Astrocyte of the cerebellum (primary cell): Measurements from ENCODE around the gene EPC2.
"Not testable (repeated sequence)": the region's sequence is repeated elsewhere in the genome, so short reads cannot be mapped to it uniquely, and the experiment has no call there.

ENCODE experiments used
- DNase-seq: peaks from one replicate; pipeline ENCODE4 v3.0.0-alpha.2; 2011; ENCODE audit warnings: low read depth
- H3K4me3 ChIP-seq: 2 replicates; pipeline ENCODE4 v1.5.1; 2011; ENCODE audit warnings: mild to moderate bottlenecking, low read depth, low read length, moderate library complexity
- in situ Hi-C: cut with HindIII; loops from 2 replicates; pipeline ENCODE4 v1.10.0; 2017; ENCODE audit warnings: low sequenced_read_pairs
- TF ChIP-seq, protein P1 (sequence below): IDR thresholded peaks from 2 replicates; pipeline ENCODE4 v1.5.1; 2012; ENCODE audit warnings: low read length, low read depth, moderate library complexity, mild to moderate bottlenecking; ENCODE audit errors: missing control alignments

EPC2 gene

DNA sequence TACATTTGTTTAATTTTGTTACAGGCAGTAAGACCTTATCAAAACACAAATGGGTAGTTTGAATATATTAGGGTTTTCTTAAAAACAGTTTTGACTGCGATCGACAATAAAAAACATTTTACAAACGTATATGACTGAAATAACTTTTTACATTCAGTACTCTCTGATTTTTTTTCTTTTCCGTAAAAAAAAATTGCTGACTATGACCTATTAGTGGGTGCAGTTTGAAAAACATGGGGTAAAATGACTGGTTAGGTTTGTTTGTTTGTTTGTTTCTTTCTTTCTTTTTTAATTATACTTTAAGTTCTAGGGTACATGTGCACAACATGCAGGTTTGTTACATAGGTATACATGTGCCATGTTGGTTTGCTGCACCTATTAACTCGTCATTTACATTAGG lies 36.9 kb downstream of the EPC2 start:
- TF ChIP-seq, protein P1, sequence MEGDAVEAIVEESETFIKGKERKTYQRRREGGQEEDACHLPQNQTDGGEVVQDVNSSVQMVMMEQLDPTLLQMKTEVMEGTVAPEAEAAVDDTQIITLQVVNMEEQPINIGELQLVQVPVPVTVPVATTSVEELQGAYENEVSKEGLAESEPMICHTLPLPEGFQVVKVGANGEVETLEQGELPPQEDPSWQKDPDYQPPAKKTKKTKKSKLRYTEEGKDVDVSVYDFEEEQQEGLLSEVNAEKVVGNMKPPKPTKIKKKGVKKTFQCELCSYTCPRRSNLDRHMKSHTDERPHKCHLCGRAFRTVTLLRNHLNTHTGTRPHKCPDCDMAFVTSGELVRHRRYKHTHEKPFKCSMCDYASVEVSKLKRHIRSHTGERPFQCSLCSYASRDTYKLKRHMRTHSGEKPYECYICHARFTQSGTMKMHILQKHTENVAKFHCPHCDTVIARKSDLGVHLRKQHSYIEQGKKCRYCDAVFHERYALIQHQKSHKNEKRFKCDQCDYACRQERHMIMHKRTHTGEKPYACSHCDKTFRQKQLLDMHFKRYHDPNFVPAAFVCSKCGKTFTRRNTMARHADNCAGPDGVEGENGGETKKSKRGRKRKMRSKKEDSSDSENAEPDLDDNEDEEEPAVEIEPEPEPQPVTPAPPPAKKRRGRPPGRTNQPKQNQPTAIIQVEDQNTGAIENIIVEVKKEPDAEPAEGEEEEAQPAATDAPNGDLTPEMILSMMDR: no peak
- H3K4me3 ChIP-seq: no peak overlapping the region
- DNase-seq: no peak
- in situ Hi-C loops: no loop called here

DNA sequence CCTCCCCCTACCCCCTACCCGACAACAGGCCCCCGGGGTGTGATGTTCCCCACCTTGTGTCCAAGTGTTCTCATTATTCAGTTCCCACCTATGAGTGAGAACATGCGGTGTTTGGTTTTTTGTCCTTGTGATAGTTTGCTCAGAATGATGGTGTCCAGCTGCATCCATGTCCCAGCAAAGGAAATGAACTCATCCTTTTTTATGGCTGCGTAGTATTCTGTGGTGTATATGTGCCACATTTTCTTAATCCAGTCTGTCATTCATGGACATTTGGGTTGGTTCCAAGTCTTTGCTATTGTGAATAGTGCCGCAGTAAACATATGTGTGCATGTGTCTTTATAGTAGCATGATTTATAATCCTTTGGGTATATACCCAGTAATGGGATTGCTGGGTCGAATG lies 37.3 kb downstream of the EPC2 start:
- DNase-seq, in situ Hi-C loops, H3K4me3 ChIP-seq: not testable (repeated sequence)

DNA sequence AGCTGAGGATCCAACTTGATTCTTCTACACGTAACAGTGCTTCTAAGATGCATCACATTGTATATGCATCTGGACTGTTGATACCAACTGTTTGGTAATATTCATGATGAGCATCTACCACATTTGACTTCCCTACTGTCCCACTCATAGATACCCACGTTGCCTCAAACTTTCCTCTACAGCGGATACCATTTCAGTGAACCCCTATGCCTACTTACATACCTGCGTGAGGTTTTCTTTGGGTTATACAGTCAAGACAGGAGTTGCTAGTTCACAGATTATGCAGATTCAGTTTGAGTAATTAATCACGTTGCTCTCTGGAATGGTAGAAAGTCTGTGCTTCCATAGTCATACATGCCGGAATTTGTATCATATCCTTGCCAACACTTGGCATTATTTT lies 40.0 kb downstream of the EPC2 start:
- H3K4me3 ChIP-seq: no peak overlapping the region
- no peak for DNase-seq
- TF ChIP-seq, protein P1: no peak
- in situ Hi-C loops: no loop called here

DNA sequence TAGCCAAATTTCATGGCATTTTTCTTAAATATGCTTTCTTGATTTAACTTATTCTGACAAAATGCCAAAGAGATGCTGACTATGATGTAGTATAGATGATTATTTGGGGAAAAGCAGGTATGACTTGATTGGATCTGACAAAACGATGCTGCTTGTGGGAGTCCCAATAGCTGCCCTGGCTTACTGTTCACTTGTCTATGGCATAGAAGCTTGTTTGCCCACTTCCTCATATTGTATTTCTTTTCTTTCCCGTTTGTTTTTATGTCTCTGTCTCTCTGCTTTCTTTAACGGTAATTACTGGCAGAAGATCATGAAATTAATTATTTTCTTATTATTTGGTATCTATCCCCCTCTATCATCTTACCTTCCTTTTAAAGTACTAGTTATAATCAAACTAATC lies 43.0 kb downstream of the EPC2 start:
- TF ChIP-seq, protein P1: no peak
- in situ Hi-C loops: no loop called here

DNA sequence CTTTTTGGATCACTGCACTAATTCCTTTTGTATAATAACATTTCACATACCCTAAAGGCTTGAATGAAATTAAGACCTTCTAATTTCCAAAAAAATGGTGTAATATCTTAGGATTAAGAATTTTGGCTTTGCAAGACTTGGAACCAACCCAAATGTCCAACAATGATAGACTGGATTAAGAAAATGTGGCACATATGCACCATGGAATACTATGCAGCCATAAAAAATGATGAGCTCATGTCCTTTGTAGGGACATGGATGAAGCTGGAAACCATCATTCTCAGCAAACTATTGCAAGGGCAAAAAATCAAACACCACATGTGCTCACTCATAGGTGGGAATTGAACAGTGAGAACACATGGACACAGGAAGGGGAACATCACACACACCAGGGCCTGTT lies 43.5 kb downstream of the EPC2 start:
- DNase-seq, in situ Hi-C loops, H3K4me3 ChIP-seq: not testable (repeated sequence)

More for the DNA sequence above, 43.0 kb downstream of the EPC2 start:
- DNase-seq: no peak
- H3K4me3 ChIP-seq: no peak overlapping the region

DNA sequence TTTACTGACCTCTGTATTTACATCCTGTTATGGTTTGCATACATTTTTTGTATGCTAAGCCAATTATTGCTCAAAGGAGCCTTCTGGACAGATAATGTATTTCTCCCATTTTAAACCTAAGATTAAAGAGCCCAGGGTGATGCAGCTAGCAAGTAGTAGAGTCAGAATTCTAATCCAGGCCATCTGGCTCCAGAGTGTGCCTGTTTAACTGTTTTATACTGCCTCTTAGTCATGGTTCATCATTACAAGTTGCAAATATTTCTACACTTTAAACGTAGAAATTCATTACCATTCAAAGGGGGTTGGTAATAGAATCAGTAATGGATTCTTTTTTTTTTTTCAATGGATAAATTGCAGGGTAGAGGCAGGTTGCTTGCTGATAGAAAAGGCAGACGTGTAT lies 52.4 kb downstream of the EPC2 start:
- in situ Hi-C loops: no loop called here
- TF ChIP-seq, protein P1: no peak
- no peak for DNase-seq
- no peak overlapping the region for H3K4me3 ChIP-seq

DNA sequence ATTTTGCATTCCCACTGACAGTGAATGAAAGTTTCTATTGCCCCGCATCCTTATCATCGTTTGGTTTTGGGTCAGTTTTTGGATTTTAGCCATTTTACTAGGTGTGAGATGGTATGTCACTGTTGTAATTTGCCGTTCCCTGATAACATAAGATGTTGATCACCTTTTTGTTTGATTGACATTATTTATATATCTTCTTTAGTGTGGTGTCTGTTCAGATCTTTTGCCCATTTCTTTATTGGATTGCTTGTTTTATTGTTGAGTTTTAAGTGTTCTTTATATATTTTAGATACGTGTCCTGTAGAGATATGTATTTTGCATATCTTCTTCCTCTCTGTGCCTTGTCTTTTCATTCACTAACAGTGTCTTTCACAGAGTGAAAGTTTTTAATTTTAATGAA lies 55.3 kb downstream of the EPC2 start:
- in situ Hi-C loops: no loop called here
- no peak for DNase-seq
- no peak overlapping the region for H3K4me3 ChIP-seq
- TF ChIP-seq, protein P1: no peak

DNA sequence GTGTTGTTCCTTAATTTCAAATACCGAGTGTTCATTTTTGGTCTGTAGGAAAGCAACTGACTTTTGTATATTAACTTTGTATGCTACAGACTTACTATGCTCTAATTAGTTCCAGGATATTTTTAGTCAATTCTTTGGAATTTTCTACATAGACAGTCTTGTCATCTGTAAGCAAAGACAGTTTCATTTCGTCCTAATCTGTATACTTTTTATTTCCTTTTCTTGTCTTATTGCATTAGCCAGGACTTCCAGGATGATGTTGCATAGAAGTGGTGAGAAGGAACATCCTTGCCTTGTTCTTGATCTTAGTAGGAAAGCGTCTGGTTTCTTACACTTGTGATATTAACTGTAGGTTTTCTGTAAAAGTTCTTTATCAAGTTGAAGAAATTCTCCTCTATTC lies 56.5 kb downstream of the EPC2 start:
- in situ Hi-C loops: no loop called here
- no peak for DNase-seq
- H3K4me3 ChIP-seq: no peak overlapping the region
- TF ChIP-seq, protein P1: no peak
